Measurements from ENCODE around the gene BAIAP2.

BAIAP2 gene

GRCh38 chr17:80992077-80992947, 42.6 kb upstream of the BAIAP2 start:
- Histone ChIP-seq H3K4me3 (peak overlapping the region; percentile 84 to 100 (median 99)), H4K20me1 (peaks cover 0 to 58% (median 30%) of the 10 kb centered on the region in 11 experiments; a peak in 19 of 22 replicates), H3K4me2 (peak overlapping the region; percentile 83 to 100 (median 97)), H3K36me3 (peaks cover 24 to 34% (median 25%) of the 10 kb centered on the region in 11 experiments), H3K27me3 (peaks cover 30 to 49% (median 46%) of the 10 kb centered on the region in 11 experiments), H3K9ac (peak overlapping the region; percentile 89 to 98 (median 93)), H3K4me1 (peaks cover 28 to 41% (median 35%) of the 10 kb centered on the region in 10 experiments), H3K9me3 (replicated peaks in 1 of 11) (no peaks in the 10 kb centered on the region), H3K27ac (peak overlapping the region; percentile 75 to 87 (median 83))
- no peak for TF ChIP-seq Cebpa-rat (IDR thresholded peaks at IDR 0.05)

- Histone ChIP-seq H3K27ac (no peak overlapping the region), H3K9me3 (replicated peaks in 1 of 11) (no peaks in the 10 kb centered on the region), H4K20me1 (peaks cover 0 to 58% (median 32%) of the 10 kb centered on the region in 11 experiments; a peak in 19 of 22 replicates), H3K27me3 (peaks cover 22 to 42% (median 38%) of the 10 kb centered on the region in 11 experiments), H3K4me3 (peak overlapping the region; percentile 84 to 100 (median 99)), H3K9ac (peak overlapping the region; percentile 89 to 98 (median 93); a peak in 21 of 22 replicates), H3K36me3 (peaks cover 32 to 42% (median 32%) of the 10 kb centered on the region in 11 experiments), H3K4me2 (peak overlapping the region; percentile 83 to 100 (median 97)), H3K4me1 (peaks cover 20 to 34% (median 27%) of the 10 kb centered on the region in 10 experiments)
- no peak for TF ChIP-seq Cebpa-rat (IDR thresholded peaks at IDR 0.05)
Measured at GRCh38 chr17:80992948-80993624, 41.9 kb upstream of the BAIAP2 start.

GRCh38 chr17:80995131-80995530, 39.8 kb upstream of the BAIAP2 start:
- no peak for TF ChIP-seq Cebpa-rat (IDR thresholded peaks at IDR 0.05)
- Histone ChIP-seq H3K4me2 (no peak overlapping the region), H4K20me1 (peaks cover 0 to 75% (median 46%) of the 10 kb centered on the region in 11 experiments; a peak in 20 of 22 replicates), H3K4me3 (no peak overlapping the region), H3K27ac (no peak overlapping the region), H3K36me3 (peaks cover 51 to 62% (median 53%) of the 10 kb centered on the region in 11 experiments), H3K4me1 (peaks cover 11 to 22% (median 19%) of the 10 kb centered on the region in 10 experiments), H3K9ac (no peak overlapping the region), H3K9me3 (replicated peaks in 1 of 11) (no peaks in the 10 kb centered on the region), H3K27me3 (peaks cover 6 to 23% (median 19%) of the 10 kb centered on the region in 11 experiments; a peak in 17 of 22 replicates)

GRCh38 chr17:80996422-80997305, 38.3 kb upstream of the BAIAP2 start:
- no peak overlapping the region for H3K27ac ChIP-seq
- H3K4me1 ChIP-seq: peaks cover 11 to 15% (median 14%) of the 10 kb centered on the region in 10 experiments
- no peaks in the 10 kb centered on the region for H3K9me3 ChIP-seq (replicated peaks in 1 of 11)
- H3K9ac ChIP-seq: no peak overlapping the region
- TF ChIP-seq Cebpa-rat (IDR thresholded peaks at IDR 0.05): no peak
- H3K4me3 ChIP-seq: no peak overlapping the region
- peaks cover 53 to 70% (median 57%) of the 10 kb centered on the region in 11 experiments for H3K36me3 ChIP-seq
- H3K27me3 ChIP-seq: peaks cover 17 to 31% (median 27%) of the 10 kb centered on the region in 11 experiments
- H3K4me2 ChIP-seq: no peak overlapping the region
- H4K20me1 ChIP-seq: peaks cover 3 to 90% (median 61%) of the 10 kb centered on the region in 11 experiments; a peak in 20 of 22 replicates

- Histone ChIP-seq H3K4me2 (no peak overlapping the region), H3K9me3 (replicated peaks in 1 of 11) (no peaks in the 10 kb centered on the region), H3K9ac (no peak overlapping the region), H4K20me1 (peaks cover 3 to 96% (median 68%) of the 10 kb centered on the region in 11 experiments; a peak in 20 of 22 replicates), H3K4me3 (no peak overlapping the region), H3K27ac (no peak overlapping the region), H3K36me3 (peaks cover 53 to 70% (median 57%) of the 10 kb centered on the region in 11 experiments), H3K4me1 (peaks cover 11 to 15% (median 12%) of the 10 kb centered on the region in 10 experiments), H3K27me3 (peaks cover 22 to 33% (median 29%) of the 10 kb centered on the region in 11 experiments)
- no peak for TF ChIP-seq Cebpa-rat (IDR thresholded peaks at IDR 0.05)
Measured at GRCh38 chr17:80997424-80998117, 37.4 kb upstream of the BAIAP2 start.

GRCh38 chr17:80998118-80998747, 36.7 kb upstream of the BAIAP2 start:
- no peak overlapping the region for H3K4me3 ChIP-seq
- H3K9ac ChIP-seq: no peak overlapping the region
- peaks cover 4 to 9% (median 5%) of the 10 kb centered on the region in 10 experiments for H3K4me1 ChIP-seq
- no peak overlapping the region for H3K4me2 ChIP-seq
- TF ChIP-seq Cebpa-rat (IDR thresholded peaks at IDR 0.05): no peak
- peaks cover 29 to 35% (median 31%) of the 10 kb centered on the region in 11 experiments for H3K27me3 ChIP-seq
- H3K9me3 ChIP-seq (replicated peaks in 1 of 11): no peaks in the 10 kb centered on the region
- H3K36me3 ChIP-seq: peaks cover 53 to 70% (median 57%) of the 10 kb centered on the region in 11 experiments
- no peak overlapping the region for H3K27ac ChIP-seq
- peaks cover 3 to 94% (median 65%) of the 10 kb centered on the region in 11 experiments; a peak in 20 of 22 replicates for H4K20me1 ChIP-seq

- Histone ChIP-seq H3K27me3 (peaks cover 36 to 42% (median 39%) of the 10 kb centered on the region in 11 experiments), H3K27ac (no peak overlapping the region), H4K20me1 (peaks cover 3 to 92% (median 57%) of the 10 kb centered on the region in 11 experiments; a peak in 19 of 22 replicates), H3K4me2 (no peak overlapping the region), H3K36me3 (peaks cover 53 to 66% (median 57%) of the 10 kb centered on the region in 11 experiments), H3K9ac (no peak overlapping the region), H3K4me1 (peaks cover 0 to 5% (median 0%) of the 10 kb centered on the region in 10 experiments; a peak in 6 of 20 replicates), H3K4me3 (no peak overlapping the region), H3K9me3 (replicated peaks in 1 of 11) (no peaks in the 10 kb centered on the region)
- TF ChIP-seq Cebpa-rat (IDR thresholded peaks at IDR 0.05): no peak
Measured at GRCh38 chr17:80998748-80999535, 36.0 kb upstream of the BAIAP2 start.
